Measurements from ENCODE around the gene HOXC9.

HOXC9 gene

DNA sequence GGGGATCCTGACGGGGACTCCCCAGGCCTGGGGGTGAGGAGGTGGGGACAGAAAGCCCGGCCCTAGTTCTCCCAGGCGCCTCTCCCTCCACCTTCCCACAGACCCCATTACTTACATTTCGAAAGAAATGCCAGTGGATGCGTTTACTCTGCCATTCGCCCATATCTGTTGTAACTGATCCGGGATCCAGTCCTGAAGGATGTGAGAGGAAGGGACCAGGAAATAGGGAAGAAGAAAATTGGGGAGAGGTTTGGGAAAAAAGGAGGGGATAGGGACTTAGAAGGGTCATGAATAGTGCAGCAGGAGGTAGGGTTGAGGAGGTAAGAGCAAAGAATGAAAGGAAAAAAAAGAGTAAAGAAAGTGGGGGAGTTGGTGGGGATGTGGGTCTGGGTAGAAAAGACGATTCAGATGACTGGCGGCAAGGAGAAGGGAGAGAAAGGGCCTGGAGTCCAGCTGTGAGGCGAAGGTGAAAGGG lies 44.1 kb upstream of the HOXC9 start:
- H3K27me3 ChIP-seq (ENCODE audit: insufficient read depth, low read length), result peaks cover 100% of the 10 kb centered on the region
- H3K79me2 ChIP-seq (ENCODE audit: control insufficient read depth, insufficient read depth, low read length, unreplicated experiment), result no peaks in the 10 kb centered on the region
- no peaks in the 10 kb centered on the region for H3K4me1 ChIP-seq (ENCODE audit: control insufficient read depth, insufficient read depth, low read length, unreplicated experiment)
- H3K36me3 ChIP-seq (ENCODE audit: insufficient read depth, low read length), result no peaks in the 10 kb centered on the region
- no peak overlapping the region for H2AFZ ChIP-seq (ENCODE audit: low read length, unreplicated experiment)
- no peak overlapping the region for H3K4me3 ChIP-seq (ENCODE audit: low read depth, low read length)
- no peak overlapping the region for H3K27ac ChIP-seq (ENCODE audit: low read depth, low read length)

DNA sequence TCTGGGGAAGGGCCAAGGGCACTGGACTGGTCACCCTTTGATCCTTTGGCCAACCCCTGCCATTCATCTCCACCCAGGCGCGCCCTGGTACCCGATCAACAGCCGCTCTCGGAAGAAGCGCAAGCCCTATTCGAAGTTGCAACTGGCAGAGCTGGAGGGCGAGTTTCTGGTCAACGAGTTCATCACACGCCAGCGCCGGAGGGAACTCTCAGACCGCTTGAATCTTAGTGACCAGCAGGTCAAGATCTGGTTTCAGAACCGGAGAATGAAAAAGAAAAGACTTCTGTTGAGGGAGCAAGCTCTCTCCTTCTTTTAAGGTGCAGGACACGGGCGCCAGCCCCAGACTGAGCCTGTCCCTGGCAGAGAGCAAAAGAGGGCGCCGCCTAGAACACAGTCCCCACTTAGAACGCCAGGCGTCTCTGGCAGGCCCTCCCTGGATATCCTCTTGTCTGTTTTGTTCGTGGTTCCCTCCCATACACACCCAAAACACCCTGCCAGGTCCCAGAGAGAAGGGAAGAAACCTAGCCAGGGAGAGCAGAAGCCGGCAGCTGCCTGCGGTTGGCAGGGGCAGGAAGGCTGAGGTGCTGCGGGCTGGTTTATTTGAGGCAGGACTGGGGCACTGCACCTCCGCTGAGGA lies 43.6 kb upstream of the HOXC9 start:
- H2AFZ ChIP-seq (ENCODE audit: low read length, unreplicated experiment), result no peak overlapping the region
- no peak overlapping the region for H3K27ac ChIP-seq (ENCODE audit: low read depth, low read length)
- H3K4me1 ChIP-seq (ENCODE audit: control insufficient read depth, insufficient read depth, low read length, unreplicated experiment), result no peaks in the 10 kb centered on the region
- H3K27me3 ChIP-seq (ENCODE audit: insufficient read depth, low read length), result peaks cover 100% of the 10 kb centered on the region
- H3K4me3 ChIP-seq (ENCODE audit: low read depth, low read length), result no peak overlapping the region
- no peaks in the 10 kb centered on the region for H3K79me2 ChIP-seq (ENCODE audit: control insufficient read depth, insufficient read depth, low read length, unreplicated experiment)
- no peaks in the 10 kb centered on the region for H3K36me3 ChIP-seq (ENCODE audit: insufficient read depth, low read length)

DNA sequence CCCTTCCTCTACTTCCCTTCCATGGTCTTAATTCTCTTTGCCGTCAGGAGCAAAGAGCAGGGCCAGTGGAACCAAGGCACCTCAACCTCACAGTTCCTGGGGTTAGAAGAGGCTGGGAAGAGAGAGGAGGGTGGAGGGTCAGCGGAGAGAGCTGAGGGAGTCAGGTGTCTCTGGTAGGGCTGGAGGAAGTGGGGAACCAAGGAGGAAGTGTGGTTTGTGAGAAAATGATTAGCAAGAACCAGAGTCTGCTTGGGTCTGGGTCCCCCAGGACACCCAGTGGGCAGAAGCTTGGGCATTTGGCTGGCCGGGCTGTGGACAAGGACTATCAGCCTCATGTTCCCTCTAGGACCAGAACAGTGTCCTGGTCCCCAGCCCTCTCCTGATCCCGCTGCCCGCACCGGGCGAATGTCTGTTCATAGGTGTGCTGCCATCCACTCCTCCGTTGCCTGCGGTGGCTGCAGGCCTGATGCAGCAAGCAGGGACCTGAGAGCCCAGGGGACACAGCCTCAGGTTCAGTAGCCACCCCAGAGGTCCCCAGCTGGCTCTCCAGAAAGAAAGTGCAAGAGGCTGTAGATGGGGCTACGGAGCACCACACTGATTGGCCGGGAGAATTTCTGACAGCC lies 42.9 kb upstream of the HOXC9 start:
- no peaks in the 10 kb centered on the region for H3K79me2 ChIP-seq (ENCODE audit: control insufficient read depth, insufficient read depth, low read length, unreplicated experiment)
- no peak overlapping the region for H3K27ac ChIP-seq (ENCODE audit: low read depth, low read length)
- no peak overlapping the region for H3K4me3 ChIP-seq (ENCODE audit: low read depth, low read length)
- H2AFZ ChIP-seq (ENCODE audit: low read length, unreplicated experiment), result no peak overlapping the region
- peaks cover 100% of the 10 kb centered on the region for H3K27me3 ChIP-seq (ENCODE audit: insufficient read depth, low read length)
- H3K4me1 ChIP-seq (ENCODE audit: control insufficient read depth, insufficient read depth, low read length, unreplicated experiment), result no peaks in the 10 kb centered on the region
- no peaks in the 10 kb centered on the region for H3K36me3 ChIP-seq (ENCODE audit: insufficient read depth, low read length)

DNA sequence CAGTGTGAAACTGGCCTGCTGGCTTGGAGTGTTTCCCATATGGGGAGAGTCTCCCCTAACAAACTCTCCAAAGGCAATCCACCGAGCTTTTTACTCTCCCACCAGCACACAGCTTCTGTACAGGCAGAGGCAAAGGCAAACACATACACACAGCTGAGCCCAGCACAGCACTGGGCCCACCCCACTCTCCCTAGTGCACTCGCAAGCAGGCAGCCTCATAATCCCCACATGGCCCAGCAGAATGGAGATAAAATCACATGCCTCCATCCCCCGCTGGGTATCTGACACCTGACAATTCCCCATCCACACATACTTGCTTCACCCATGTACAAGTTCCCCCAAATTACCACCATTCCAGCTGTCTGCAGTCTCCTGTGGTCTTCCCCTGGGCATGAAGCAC lies 41.8 kb upstream of the HOXC9 start:
- no peaks in the 10 kb centered on the region for H3K36me3 ChIP-seq (ENCODE audit: insufficient read depth, low read length)
- no peaks in the 10 kb centered on the region for H3K79me2 ChIP-seq (ENCODE audit: control insufficient read depth, insufficient read depth, low read length, unreplicated experiment)
- peaks cover 100% of the 10 kb centered on the region for H3K27me3 ChIP-seq (ENCODE audit: insufficient read depth, low read length)
- no peaks in the 10 kb centered on the region for H3K4me1 ChIP-seq (ENCODE audit: control insufficient read depth, insufficient read depth, low read length, unreplicated experiment)
- no peak overlapping the region for H3K27ac ChIP-seq (ENCODE audit: low read depth, low read length)
- H2AFZ ChIP-seq (ENCODE audit: low read length, unreplicated experiment), result no peak overlapping the region
- H3K4me3 ChIP-seq (ENCODE audit: low read depth, low read length), result no peak overlapping the region

DNA sequence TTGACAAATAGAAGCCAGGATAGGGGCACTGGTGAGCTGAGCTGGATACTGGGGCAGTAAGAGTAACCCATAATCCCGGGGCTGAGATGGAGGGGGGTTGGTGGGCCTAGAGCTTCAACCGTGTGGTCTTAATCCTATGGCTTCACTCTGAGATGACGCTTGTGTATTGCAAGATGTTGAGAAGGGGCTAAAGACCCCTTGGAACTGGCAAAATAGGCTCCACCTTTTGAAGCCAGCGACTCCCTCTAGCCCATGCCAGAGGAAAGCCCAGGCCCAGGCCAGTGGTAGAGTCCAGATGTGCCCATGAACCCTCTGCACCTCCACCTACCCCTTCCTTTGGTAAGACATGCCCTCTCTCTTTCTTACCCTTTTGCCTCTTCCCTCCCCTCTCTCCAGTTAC lies 40.6 kb upstream of the HOXC9 start:
- Histone ChIP-seq H3K27ac (ENCODE audit: low read depth, low read length) (no peak overlapping the region), H3K27me3 (ENCODE audit: insufficient read depth, low read length) (peaks cover 100% of the 10 kb centered on the region), H3K4me1 (ENCODE audit: control insufficient read depth, insufficient read depth, low read length, unreplicated experiment) (no peaks in the 10 kb centered on the region), H2AFZ (ENCODE audit: low read length, unreplicated experiment) (no peak overlapping the region), H3K36me3 (ENCODE audit: insufficient read depth, low read length) (no peaks in the 10 kb centered on the region), H3K79me2 (ENCODE audit: control insufficient read depth, insufficient read depth, low read length, unreplicated experiment) (no peaks in the 10 kb centered on the region), H3K4me3 (ENCODE audit: low read depth, low read length) (no peak overlapping the region)

DNA sequence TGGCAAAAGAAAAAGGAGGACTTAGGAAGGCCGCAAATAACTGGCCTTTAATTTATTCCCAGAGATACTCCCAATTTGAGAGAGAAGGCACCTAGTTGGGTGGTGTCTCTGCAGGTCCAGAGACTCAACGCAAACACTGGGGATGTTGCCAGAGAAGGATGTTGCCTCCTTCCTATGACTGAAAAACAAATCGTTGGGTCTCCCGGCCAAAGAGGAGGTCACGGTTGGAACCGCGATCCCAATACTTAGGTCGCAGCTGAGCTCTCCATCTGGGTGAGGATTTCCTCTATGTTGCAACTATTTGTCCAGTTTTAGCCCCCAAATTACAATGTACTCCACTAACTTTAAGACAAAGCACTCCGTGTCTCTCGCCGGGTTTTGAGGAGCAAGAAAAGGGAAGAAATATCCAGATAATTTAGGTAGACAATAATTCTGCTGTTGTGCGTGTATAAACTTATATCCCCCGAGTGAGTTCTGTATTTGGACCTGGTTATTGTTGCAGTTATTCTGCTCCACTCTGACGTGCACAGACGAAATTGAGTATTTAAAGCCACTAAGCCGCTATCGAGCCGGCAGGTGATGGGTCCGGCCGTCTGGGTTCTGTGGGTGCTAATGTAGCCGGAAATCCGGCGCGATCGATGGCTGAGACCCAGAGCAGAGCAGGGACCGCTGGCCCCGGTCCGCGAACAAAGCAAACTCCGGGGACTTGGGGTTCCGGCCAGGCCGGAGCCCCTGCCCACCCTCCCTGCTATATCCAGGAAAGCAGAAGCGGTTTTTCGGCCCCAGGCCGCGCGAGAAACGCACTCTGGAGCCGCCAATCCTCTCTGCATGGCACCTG lies 39.6 kb upstream of the HOXC9 start:
- Histone ChIP-seq H3K79me2 (ENCODE audit: control insufficient read depth, insufficient read depth, low read length, unreplicated experiment) (no peaks in the 10 kb centered on the region), H3K36me3 (ENCODE audit: insufficient read depth, low read length) (no peaks in the 10 kb centered on the region), H2AFZ (ENCODE audit: low read length, unreplicated experiment) (no peak overlapping the region), H3K27me3 (ENCODE audit: insufficient read depth, low read length) (peaks cover 100% of the 10 kb centered on the region), H3K4me3 (ENCODE audit: low read depth, low read length) (no peak overlapping the region; the same call in 1 of the 2 replicates), H3K4me1 (ENCODE audit: control insufficient read depth, insufficient read depth, low read length, unreplicated experiment) (no peaks in the 10 kb centered on the region), H3K27ac (ENCODE audit: low read depth, low read length) (no peak overlapping the region)

DNA sequence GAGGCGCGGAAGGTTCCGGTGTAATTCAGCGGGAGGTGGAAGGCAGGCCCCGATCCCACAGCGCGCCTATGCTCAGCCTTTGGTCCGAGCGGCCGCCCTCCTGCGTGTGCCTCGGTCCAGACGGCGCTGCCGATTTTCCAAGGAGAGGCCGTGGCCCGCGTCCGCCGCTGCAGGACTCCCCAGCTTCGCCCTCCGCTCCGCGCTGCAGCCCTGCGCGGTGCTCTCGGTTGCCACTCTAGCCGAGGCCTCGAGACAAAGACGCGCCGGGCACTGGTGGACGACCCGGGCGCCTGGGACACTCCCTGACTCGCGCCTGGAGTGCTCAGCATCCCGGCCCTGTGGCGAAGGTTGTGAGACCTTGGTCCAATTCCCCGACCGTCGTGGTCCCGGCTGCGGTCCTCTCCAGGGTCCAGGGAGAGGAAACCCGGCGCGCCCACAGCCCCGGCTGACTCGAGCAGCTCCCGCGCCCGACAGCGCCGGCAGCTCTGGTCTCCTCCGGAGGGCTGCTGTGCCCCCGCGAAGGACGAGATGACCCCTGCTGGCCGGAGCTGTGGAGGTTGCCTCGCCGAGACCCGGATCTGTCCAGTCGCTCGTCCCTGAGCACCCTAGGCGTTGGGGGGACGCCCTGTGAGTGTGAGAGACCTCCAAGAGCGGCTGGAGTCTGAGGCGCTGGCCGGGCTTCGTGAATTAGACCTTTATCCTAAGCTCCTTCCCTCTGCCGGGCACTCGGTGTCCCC lies 38.8 kb upstream of the HOXC9 start:
- peaks cover 100% of the 10 kb centered on the region for H3K27me3 ChIP-seq (ENCODE audit: insufficient read depth, low read length)
- no peak overlapping the region for H3K27ac ChIP-seq (ENCODE audit: low read depth, low read length)

DNA sequence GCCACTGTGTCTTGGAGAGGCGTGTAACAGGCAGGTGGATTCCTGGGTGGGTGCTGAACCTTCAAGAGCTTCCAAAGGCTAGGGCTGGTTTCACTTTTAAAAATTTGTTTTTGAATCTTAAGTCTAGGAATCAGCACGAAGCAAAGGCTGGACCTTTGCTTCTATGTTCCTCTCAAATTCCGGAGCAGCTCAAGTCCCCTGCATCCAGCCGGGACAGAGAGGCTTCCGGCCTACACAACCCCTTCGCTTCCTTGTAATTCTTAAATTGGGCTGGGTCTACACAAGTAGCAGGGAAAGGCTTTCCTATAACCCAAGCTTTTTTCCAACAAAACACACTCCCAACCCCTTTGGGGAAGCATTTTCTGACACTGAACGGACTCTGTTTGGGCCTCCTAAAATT lies 37.0 kb upstream of the HOXC9 start:
- Histone ChIP-seq H3K4me3 (ENCODE audit: low read depth, low read length) (no peak overlapping the region), H3K27me3 (ENCODE audit: insufficient read depth, low read length) (peaks cover 100% of the 10 kb centered on the region)

More for the DNA sequence above, 38.8 kb upstream of the HOXC9 start:
- no peak overlapping the region for H2AFZ ChIP-seq (ENCODE audit: low read length, unreplicated experiment)
- no peaks in the 10 kb centered on the region for H3K4me1 ChIP-seq (ENCODE audit: control insufficient read depth, insufficient read depth, low read length, unreplicated experiment)
- no peak overlapping the region; the same call in 1 of the 2 replicates for H3K4me3 ChIP-seq (ENCODE audit: low read depth, low read length)
- no peaks in the 10 kb centered on the region for H3K36me3 ChIP-seq (ENCODE audit: insufficient read depth, low read length)
- H3K79me2 ChIP-seq (ENCODE audit: control insufficient read depth, insufficient read depth, low read length, unreplicated experiment), result no peaks in the 10 kb centered on the region

DNA sequence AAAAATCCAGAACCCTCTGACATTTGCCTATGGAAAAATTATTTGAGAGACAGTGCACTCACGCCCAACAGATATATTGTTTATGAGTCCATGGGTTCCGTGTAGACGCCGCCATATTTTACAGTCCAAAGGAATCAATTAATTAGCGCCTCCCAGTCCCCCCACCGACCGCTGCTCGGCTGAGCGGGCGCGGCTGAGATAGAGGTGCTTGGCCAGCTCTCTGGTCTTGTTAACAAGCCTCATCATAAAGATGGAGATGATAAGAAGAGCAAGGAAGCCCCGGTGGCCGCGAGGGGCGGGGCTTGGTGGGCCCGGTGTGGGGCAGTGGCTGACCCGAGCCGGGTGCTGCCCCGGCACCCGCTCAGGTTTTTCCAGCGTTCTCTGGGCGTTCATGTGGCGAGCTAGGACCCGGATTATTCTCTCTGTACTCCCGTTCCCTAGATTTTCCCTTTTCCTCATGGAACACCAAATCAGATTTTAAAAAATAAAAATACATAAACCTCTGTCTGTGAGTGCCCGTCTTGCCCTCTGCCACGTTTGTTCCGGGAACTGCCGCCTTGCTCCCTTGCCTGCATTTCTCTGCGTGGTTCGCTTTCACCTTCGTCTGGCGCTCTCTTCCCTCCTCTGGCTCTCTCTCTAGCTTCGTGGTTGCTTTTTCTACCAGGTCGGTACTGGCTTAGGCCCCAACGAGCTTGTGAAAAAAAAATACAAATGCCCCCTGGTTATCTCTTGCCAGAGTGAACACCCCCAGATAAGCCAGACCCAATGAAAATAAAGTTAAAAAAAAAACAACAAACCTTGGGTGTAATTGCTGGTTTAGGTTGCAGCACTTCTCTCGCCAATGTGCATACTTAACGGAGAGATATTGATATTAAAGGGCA lies 36.3 kb upstream of the HOXC9 start:
- Histone ChIP-seq H3K27ac (ENCODE audit: low read depth, low read length) (no peak overlapping the region), H3K27me3 (ENCODE audit: insufficient read depth, low read length) (peaks cover 100% of the 10 kb centered on the region), H3K4me3 (ENCODE audit: low read depth, low read length) (no peak overlapping the region)

More for the DNA sequence above, 37.0 kb upstream of the HOXC9 start:
- Histone ChIP-seq H3K4me1 (ENCODE audit: control insufficient read depth, insufficient read depth, low read length, unreplicated experiment) (peaks cover 3% of the 10 kb centered on the region), H3K79me2 (ENCODE audit: control insufficient read depth, insufficient read depth, low read length, unreplicated experiment) (no peaks in the 10 kb centered on the region), H2AFZ (ENCODE audit: low read length, unreplicated experiment) (no peak overlapping the region), H3K27ac (ENCODE audit: low read depth, low read length) (no peak overlapping the region), H3K36me3 (ENCODE audit: insufficient read depth, low read length) (no peaks in the 10 kb centered on the region)

More for the DNA sequence above, 36.3 kb upstream of the HOXC9 start:
- Histone ChIP-seq H2AFZ (ENCODE audit: low read length, unreplicated experiment) (no peak overlapping the region), H3K79me2 (ENCODE audit: control insufficient read depth, insufficient read depth, low read length, unreplicated experiment) (no peaks in the 10 kb centered on the region), H3K36me3 (ENCODE audit: insufficient read depth, low read length) (no peaks in the 10 kb centered on the region), H3K4me1 (ENCODE audit: control insufficient read depth, insufficient read depth, low read length, unreplicated experiment) (peaks cover 3% of the 10 kb centered on the region)

All from ACC112 (cell line).